ENCODE data around the gene AKAP3.
A peak's percentile ranks its signal among the peaks of the same experiment; 100 is the strongest.

AKAP3 gene

GRCh38 chr12:4603946-4604345, 44.9 kb downstream of the AKAP3 start:
- H3K27ac ChIP-seq = no peak overlapping the region
- no peak for TF ChIP-seq CTCF (conservative IDR thresholded peaks at IDR 0.05)

GRCh38 chr12:4603421-4603820, 45.4 kb downstream of the AKAP3 start:
- no peak overlapping the region for H3K27ac ChIP-seq
- no peak for TF ChIP-seq CTCF (conservative IDR thresholded peaks at IDR 0.05)

DNA sequence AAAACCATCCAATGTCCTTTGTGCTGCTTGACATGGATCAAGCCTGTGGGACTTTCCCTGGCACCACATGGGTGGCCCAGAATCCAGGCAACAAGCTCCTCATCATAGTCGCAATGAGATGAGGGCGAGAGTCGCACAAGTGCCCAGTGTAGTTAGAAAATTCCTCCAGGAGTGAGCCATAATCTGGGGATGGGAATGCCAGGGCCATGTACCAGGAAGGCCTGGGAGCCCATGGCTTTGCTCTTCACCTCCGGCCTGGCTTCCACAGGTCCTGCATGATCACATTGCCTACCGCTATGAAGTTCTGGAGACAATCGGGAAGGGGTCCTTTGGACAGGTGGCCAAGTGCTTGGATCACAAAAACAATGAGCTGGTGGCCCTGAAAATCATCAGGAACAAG, 53.0 kb downstream of the AKAP3 start:
- TF ChIP-seq CTCF (conservative IDR thresholded peaks at IDR 0.05) = no peak
- no peak overlapping the region for H3K27ac ChIP-seq

- no peak for TF ChIP-seq CTCF (conservative IDR thresholded peaks at IDR 0.05)
- no peak overlapping the region for H3K27ac ChIP-seq
Measured at GRCh38 chr12:4591180-4591687, 57.6 kb downstream of the AKAP3 start.

DNA sequence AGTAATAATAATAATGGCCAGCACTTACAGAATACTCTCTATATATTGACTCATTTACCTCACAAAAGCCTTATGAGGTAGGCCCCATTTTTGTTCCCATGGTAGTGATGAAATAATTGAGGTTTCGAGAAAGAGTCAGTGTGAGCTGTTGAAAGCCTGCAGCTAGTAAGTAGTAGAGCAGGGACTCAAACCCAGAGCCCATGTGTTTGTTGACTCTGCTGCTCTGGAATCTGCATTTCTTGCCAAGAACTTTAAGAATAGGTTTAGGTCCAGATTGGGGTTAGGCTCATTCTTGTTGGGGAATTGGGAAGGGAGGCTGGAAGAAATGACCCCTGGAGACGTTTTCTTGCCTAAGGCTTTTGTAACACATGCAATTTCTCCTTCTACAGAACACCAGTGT, 58.9 kb downstream of the AKAP3 start:
- no peak for TF ChIP-seq CTCF (conservative IDR thresholded peaks at IDR 0.05)

DNA sequence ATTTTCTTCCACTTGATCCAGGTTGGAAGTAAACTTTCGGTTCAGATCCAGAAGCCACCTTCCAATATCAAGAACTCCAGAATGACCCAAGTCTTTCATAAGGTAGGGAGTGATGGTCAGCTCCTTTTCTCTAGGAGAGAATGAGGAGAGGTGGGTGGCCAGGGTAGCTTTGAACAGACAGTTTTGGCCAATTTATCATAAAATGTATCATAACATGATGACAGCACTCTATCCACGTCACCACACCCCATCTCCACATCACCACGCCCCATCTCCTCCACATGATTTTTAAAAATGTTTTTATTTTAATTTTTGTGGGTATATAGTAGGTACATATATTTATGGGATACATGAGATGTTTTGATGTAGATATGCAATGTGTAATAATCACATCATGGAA, 59.9 kb downstream of the AKAP3 start:
- no peak for TF ChIP-seq CTCF (conservative IDR thresholded peaks at IDR 0.05)
- H3K27ac ChIP-seq = no peak overlapping the region

More for the DNA sequence above, 58.9 kb downstream of the AKAP3 start:
- no peak overlapping the region for H3K27ac ChIP-seq

DNA sequence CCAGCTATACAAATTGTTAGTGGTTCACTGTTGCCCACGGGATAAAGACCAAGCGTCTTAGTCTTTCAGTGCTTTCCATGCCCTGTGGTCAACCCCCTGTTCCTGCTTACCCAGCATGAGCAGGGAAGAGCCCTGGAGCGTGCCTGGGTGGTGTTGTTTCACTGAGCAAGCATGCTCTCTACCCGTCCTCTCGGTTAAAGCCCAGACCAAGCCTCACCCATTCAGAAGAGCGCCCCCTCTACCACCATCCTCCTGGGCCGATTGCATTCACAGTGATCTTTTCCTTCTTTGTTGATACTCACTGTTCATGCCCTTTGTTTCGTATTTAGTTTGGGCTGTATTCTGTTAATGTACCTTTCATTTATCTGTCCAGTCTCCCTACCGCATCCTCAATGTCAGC, 61.7 kb downstream of the AKAP3 start:
- H3K27ac ChIP-seq = peak overlapping the region; percentile 50; the same call in 1 of the 2 replicates

More for the DNA sequence above, 61.7 kb downstream of the AKAP3 start:
- TF ChIP-seq CTCF (conservative IDR thresholded peaks at IDR 0.05) = no peak
